Testis (tissue), 2 donors: ENCODE measurements around the gene QRFP.

Experiments used
- POLR2A ChIP-seq: fragments of 450-650 bp; IDR thresholded peaks from one replicate; pipeline ENCODE4 v1.6.1; 2017; ENCODE audit warnings: antibody characterized with exemption, mild to moderate bottlenecking, moderate library complexity
- TF ChIP-seq, protein P1 (sequence below), 3 experiments: fragments of 450-650 bp in 2 of 3; fragments of 200-600 bp in 1 of 3; sonication (generic) in 1 of 3; IDR thresholded peaks; one replicate each; pipeline ENCODE4 v1.5.1; 2016 to 2019; ENCODE audit warnings: antibody characterized with exemption in 3 of 3, mild to moderate bottlenecking in 2 of 3, moderate library complexity in 1 of 3

DNA sequence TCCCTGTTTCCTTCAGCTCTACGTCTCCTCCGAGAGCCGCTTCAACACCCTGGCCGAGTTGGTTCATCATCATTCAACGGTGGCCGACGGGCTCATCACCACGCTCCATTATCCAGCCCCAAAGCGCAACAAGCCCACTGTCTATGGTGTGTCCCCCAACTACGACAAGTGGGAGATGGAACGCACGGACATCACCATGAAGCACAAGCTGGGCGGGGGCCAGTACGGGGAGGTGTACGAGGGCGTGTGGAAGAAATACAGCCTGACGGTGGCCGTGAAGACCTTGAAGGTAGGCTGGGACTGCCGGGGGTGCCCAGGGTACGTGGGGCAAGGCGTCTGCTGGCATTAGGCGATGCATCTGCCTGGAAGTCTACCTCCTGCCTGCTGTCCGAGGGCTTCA, 33.9 kb downstream of the QRFP start:
- no peak for TF ChIP-seq POLR2A
- TF ChIP-seq, protein P1, sequence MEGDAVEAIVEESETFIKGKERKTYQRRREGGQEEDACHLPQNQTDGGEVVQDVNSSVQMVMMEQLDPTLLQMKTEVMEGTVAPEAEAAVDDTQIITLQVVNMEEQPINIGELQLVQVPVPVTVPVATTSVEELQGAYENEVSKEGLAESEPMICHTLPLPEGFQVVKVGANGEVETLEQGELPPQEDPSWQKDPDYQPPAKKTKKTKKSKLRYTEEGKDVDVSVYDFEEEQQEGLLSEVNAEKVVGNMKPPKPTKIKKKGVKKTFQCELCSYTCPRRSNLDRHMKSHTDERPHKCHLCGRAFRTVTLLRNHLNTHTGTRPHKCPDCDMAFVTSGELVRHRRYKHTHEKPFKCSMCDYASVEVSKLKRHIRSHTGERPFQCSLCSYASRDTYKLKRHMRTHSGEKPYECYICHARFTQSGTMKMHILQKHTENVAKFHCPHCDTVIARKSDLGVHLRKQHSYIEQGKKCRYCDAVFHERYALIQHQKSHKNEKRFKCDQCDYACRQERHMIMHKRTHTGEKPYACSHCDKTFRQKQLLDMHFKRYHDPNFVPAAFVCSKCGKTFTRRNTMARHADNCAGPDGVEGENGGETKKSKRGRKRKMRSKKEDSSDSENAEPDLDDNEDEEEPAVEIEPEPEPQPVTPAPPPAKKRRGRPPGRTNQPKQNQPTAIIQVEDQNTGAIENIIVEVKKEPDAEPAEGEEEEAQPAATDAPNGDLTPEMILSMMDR (IDR thresholded peaks at IDR 0.05), result no peak
